SHP77 (cell line): ENCODE data around the gene SZRD1.

Experiments
- DNase-seq, 2 experiments: peaks; one replicate each; lab custom pipeline; 2025; lab: John Stamatoyannopoulos, UW

SZRD1 gene

DNA sequence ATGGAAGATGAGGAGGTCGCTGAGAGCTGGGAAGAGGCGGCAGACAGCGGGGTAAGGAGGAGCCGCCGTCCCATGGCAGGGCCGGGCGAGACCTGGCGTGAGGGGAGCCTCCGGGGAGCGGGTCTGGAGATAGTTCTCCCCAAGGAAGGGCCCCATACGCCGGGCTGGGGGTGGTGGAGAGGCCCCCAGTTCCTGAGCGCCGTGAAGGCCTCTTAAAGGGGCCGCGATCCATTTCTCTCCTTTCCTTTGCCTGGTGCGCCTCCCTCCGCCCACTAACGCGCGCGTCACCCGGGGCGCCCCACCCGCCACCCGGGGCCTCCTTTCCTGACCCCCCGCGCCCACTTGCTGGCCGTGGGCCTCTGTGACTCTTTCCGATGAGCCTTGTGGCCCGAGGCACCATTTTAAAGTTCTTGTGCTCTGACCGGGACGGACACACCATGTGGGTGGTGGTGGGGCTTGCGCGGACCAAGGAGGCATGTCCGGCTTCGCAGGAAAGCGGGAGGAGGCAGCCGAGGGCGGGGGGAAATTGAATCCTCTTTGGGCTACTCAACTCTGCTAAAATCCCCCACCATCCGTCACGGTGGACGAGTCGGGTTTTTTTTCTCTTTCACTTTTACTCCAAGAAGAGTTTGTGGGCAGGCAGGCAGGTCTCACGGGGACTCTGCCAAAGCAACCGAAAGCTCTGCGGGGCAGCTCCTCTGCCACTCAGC, 371 bp downstream of the SZRD1 start:
- peak; percentile 58 to 61 for DNase-seq

- DNase-seq, result no peak
Observed at GRCh38 chr1:16367968-16368890, 1.2 kb downstream of the SZRD1 start.

- DNase-seq, result no peak
Observed at GRCh38 chr1:16369821-16370220, 2.8 kb downstream of the SZRD1 start.

DNA sequence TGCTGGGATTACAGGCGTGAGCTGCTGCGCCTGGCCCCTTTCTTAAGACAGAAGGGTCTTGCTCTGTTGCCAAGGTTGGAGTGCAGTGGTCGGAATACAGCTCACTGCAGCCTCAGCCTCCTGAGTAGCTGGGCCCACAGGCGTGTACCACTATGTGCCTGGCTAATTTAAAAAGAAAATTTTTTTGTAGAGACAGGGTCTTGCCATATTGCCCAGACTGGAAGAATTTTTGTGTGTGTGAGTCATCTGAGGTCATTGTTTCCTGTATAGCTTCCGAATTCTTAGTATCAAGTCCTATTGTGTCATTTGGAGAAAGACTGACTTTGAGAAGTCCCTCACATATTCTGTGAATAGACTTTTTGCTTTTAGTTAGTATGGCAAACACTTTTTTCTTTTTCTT, 4.7 kb downstream of the SZRD1 start:
- DNase-seq, result no peak

DNA sequence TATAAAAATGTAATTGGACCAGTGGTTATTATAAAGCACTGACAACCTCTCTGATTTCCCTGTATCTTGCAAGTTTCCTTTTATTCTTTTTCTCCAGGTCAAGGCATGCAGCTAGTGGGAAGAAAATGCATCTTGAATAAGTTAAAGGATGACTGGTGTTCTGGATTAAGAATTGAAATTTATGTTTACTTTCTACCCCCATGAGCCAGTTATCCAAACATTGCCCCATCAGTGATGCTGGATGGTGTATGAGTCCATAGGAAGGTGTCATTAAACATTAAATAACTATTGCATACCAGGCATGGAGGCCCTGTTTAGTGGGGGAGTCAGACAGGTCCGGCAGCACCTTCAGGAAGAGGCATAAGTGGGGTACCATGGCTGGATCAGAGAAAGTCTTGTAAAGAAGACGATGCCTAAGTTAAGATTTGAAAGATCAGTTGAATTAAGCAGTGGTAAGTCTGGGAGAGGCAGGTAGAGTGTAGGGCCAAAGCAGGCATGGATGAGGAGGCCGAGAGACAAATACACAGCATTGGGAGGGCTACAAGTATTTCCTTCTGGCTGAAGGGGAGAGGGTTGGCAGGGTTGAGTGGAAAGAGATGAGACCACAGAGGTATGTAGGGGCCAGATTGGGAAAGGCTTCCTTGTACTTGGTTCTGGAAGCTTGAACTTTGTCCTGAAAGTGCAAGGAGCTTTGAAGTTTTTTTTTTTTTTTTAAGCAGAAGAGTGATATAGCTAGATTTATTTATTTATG, 5.7 kb downstream of the SZRD1 start:
- no peak for DNase-seq

DNA sequence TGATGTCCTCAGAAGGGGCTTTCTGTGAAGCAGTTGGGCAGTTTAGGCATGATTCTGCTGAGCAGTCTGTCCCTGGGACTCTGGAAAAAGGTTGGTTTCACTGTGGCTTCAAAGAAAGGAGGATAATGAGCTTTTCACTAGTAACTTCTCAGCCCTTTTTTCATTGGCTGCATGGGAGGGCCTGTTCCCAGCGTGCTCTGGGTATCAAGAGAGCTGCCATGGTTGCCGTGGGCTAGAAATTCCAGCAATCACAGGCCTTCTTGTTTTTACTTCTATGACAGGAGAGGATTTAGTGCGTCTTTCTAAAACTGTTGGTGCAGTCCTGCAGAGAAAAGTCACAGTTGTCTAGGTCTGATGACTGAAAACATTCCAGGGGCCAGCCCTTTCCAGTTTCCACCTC, 7.2 kb downstream of the SZRD1 start:
- no peak for DNase-seq

GRCh38 chr1:16375521-16376340, 8.7 kb downstream of the SZRD1 start:
- no peak for DNase-seq

DNA sequence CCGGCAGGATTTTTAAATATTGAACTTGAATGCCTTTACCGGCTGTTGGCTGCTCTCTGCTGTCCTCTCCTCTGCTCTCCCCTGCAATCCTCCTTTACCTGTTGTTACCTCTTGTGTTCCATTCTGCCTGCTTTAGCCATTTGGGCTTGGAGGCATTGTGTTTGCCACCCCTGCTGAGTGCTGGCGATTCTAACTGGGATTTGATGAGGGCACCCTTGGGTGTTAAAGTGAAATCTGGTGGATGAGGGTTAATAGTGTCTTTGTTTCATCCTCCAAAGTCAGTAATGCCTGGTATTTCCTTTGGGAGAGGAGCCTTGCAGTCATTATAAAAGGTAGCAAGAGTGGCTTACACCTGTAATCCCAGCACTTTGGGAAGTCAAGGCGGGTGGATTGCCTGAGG, 9.9 kb downstream of the SZRD1 start:
- DNase-seq, result no peak

DNA sequence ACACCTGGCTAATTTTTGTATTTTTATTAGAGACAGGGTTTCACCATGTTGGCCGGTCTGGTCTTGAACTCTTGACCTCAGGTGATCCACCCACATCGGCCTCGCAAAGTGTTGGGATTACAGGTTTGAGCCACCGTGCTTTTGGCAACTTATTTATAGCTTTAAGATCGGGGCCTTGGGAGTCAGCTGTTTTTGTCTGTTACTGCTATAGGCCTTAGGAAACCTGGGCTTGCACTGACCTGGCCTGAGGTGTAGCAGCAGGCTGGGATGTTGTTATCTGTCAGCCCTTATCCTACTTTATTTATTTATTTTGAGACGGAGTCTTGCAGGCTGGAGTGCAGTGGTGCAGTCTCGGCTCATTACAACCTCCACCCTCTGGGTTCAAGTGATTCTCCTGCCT, 11.4 kb downstream of the SZRD1 start:
- no peak for DNase-seq

DNA sequence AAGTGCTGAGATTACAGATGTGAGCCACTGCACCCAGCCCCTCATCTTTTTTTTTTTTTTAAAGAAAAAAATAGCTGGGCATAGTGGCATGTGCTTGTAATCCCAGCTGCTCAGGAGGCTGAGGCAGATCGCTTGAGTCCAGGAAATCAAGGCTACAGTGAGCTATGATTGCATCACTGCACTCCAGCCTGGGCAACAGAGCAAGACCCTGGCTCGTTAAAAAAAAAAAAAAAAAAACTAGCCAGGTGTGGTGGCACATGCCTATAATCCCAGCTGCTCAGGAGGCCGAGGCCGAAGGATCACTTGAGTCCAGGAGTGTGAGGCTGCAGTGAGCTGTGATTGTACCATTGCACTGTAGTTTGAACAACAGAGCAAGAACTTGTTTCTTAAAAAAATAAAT, 13.8 kb downstream of the SZRD1 start:
- no peak for DNase-seq

DNA sequence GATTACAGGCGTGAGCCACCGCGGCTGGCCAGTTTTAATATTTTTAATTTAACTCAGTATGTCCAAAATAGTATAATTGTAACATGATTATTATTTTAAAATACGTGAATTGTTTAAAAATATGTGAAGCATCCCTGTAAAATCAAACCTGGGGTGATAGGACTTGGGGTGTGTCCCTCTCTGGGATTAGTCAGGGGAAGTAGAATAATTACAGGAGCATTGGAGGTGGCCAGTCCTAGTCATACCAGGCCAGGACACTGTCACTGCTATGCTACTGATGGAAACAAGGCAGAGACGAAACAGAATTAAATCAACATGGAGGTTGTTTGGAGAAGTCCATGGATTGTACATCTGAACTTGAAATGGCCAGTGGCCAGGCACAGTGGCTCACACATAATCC, 16.8 kb downstream of the SZRD1 start:
- no peak for DNase-seq

GRCh38 chr1:16385659-16386453, 18.8 kb downstream of the SZRD1 start:
- no peak for DNase-seq

DNA sequence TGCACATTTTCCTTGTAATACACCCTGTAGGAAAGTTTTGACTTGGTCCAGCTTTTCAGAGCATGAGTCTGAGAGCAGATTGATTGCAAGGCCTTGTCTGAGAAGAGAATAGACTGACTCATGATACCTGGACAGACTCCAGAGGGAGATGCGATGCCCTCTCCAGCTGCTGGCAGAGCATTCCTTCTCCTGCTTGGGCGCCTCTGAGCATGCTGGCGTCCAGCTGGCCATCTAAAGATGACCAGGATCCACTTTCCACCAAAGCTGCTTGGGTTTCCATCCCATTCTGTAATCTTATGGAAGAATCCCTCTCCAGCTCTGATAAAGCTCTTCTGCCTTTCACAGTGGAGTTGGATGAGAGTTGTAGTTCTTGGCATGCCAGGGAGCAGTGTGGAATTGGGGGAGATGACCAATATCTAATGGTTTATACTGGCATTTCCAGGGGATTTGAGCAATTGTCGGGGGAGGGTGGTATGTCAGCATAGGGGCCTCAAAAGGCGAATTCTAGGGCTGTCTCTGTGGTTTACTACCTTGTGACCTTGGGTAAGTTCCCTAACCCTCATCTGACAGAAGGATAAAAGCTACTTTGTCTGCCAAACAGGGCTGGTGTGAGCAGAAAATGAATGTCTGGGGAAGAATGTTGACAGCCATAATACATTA, 19.5 kb downstream of the SZRD1 start:
- no peak for DNase-seq

GRCh38 chr1:16387201-16388188, 20.5 kb downstream of the SZRD1 start:
- no peak for DNase-seq

DNA sequence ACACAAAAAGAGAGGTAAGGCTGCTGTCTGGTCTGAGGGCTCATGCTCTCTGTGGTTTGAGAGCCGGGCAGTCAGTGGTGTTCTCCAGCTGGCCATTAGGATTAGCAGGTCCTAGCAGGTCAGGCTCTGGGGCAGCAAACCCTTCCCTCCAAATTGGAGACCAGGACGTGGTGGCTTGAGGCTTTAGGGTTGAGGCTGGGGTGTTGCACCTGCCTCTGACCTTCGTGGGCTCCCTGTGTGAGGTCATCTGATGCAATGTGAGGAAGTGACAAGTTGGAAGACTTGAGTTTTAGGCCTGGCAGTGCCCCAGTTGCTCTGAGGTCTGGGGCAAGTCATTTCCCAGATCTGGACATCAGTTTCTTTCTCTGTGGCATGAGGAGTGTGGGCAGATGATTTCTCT, 24.4 kb downstream of the SZRD1 start:
- no peak for DNase-seq

- no peak for DNase-seq
Observed at GRCh38 chr1:16392740-16393569, 25.9 kb downstream of the SZRD1 start.

DNA sequence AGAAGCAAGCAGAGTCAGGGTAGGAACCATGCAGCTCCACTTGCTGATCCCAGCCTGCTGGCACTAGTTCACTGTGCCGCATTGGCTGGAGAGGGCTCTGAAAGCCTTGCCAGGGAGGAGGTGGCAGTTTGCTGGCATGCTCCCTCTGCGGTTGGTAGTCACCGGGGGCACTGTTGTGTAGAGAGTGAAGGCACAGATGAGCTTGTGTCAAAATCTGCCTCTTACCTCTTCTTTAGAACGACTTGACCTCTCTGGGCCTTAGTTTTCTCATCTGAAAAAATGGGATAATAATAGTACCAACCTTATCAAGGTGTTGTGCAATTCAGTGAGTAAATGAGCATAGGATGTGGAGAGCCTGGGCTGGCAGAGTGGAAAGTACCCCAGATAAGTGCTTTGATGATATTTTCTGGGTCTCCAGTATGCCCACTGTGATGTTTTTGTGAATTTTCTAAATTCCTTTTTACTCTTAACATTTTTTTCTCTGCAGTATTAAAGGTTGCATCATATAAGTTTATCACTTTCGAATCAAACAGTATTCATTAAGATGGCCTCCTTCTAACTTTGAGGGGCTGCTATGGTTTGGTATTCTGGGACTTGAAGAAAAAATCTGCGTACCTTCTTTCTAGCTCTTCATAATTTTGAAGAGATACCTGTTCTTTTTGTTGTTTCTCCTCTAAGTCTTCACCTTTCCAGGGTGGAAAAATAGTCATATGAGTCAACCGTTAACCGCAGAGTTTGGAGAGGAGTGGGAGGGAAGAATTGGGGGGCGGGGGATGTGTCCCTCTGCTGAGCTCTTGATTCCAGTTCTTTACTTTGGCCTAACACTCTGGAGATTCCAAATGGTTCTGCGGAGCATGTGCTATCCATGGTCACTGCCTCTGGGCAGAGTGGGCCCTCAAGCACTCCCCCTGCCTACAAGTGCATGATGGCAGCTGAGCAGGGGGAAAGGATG, 26.8 kb downstream of the SZRD1 start:
- DNase-seq, result no peak
